ENCODE data around the gene LRRC52. TPM values are rescaled to one million over a fixed set of nuclear protein-coding genes. Genes with fewer than 3 reads are reported as not detected.

Gene LRRC52
- total RNA-seq, 4 donors from 2014 or later, result not detected

DNA sequence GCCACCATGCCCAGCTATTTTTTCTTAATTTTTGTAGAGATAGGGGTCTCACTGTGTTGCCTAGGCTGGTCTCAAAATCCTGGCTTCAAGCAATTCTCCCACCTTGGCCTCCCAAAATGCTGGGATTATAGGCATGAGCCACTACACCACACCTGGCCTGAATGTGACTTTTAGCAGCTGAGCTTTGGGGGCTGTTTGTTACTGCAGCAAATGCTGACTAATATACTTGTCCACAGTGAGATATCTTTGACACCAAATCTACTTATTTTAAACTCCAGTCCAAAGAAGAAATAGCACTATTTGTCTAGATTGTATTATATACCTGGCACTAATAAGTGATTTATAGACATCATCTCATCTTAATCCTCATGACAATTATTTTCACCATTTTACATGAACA lies 30.5 kb downstream of the LRRC52 start:
- intact Hi-C loops (cut with DNase I; ENCODE audit: low total_unique reads), result no loop called here
- no peak overlapping the region for H3K4me3 ChIP-seq (ENCODE audit: low read depth, poor library complexity, severe bottlenecking)
- TF ChIP-seq, protein P1, sequence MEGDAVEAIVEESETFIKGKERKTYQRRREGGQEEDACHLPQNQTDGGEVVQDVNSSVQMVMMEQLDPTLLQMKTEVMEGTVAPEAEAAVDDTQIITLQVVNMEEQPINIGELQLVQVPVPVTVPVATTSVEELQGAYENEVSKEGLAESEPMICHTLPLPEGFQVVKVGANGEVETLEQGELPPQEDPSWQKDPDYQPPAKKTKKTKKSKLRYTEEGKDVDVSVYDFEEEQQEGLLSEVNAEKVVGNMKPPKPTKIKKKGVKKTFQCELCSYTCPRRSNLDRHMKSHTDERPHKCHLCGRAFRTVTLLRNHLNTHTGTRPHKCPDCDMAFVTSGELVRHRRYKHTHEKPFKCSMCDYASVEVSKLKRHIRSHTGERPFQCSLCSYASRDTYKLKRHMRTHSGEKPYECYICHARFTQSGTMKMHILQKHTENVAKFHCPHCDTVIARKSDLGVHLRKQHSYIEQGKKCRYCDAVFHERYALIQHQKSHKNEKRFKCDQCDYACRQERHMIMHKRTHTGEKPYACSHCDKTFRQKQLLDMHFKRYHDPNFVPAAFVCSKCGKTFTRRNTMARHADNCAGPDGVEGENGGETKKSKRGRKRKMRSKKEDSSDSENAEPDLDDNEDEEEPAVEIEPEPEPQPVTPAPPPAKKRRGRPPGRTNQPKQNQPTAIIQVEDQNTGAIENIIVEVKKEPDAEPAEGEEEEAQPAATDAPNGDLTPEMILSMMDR (IDR thresholded peaks at IDR 0.05), result no peak
- no peak for TF ChIP-seq POLR2A (IDR thresholded peaks at IDR 0.05)
- DNase-seq (ENCODE audit: low spot score in 2 of 2), result no peak

DNA sequence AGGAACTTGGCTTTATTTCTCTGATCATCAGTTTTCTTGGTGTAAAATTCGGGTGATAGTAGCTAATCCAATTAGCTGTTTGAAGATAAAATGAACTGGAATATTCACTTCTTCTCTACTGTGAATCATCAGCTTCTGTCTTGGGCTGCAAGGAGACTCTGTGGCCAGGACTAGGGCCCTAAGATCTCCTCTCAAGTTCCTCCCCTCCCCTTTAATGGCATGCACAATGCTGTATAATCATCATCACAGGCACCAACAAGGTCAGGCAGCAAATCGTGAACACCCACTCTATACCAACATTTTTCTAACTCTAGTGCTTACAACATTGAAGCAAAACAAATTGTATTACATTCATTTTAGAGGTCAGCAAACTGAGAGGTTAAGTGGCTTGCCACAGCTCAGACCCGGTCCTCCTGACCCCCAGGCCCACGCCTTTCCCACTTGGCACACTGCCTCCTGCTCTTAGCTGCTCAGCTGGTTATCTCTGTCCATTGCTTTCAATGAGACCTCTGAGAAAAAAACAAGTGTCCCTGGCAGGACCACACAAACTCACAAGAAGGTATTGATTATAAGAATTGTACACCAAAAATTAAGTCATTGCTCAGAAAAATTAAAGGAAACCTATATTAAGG lies 31.8 kb downstream of the LRRC52 start:
- TF ChIP-seq, protein P1 (IDR thresholded peaks at IDR 0.05), result no peak
- no peak for TF ChIP-seq POLR2A (IDR thresholded peaks at IDR 0.05)
- WGBS, 2 donors, result 43 to 50% methylated on average over 4 of the region's 4 CpGs
- no peak overlapping the region for H3K4me3 ChIP-seq (ENCODE audit: low read depth, poor library complexity, severe bottlenecking)
- DNase-seq (ENCODE audit: low spot score in 2 of 2), result no peak
- intact Hi-C loops (cut with DNase I; ENCODE audit: low total_unique reads), result no loop called here

DNA sequence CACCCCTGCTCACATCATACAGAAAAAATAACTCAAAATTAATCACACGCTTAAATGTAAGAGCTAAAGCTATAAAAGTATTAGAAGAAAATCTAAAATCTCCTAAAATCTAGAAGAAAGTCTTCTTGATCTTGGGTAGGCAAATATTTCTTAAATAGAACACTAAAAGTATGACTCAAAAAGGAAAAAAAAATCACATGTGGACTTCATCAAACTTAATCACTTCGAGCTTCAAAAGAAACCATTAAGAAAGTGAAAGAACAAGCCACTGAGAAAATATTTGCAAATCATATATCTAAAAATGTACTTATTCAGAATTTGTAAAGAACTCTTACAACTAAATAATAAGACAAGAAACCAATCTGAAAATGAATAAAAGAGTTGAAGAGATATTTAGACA lies 32.7 kb downstream of the LRRC52 start:
- DNase-seq (ENCODE audit: low spot score in 2 of 2), result no peak
- no peak for TF ChIP-seq POLR2A (IDR thresholded peaks at IDR 0.05)
- intact Hi-C loops (cut with DNase I; ENCODE audit: low total_unique reads), result no loop called here
- H3K4me3 ChIP-seq (ENCODE audit: low read depth, poor library complexity, severe bottlenecking), result no peak overlapping the region
- WGBS, 2 donors, result 61 to 72% methylated on average over 2 of the region's 2 CpGs

DNA sequence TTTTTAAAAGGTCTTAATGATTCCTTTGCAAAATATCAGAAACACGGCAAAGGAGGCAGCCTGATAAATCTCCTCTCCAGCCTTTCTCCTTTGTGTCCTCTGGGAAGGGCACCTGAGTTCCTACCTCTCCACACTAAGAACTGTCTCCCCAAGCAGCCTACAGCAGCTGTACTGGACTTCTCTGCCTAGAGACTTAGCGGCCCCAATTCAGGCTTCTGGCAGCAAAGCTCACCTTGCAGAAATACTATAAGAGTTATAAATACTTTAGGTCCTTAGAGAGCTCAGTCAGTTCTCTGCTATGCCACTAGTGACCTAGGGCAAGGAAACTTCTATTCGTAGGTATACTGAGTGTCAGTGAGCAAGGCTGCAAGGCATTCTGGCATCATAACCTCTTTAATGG lies 33.9 kb downstream of the LRRC52 start:
- TF ChIP-seq, protein P1 (IDR thresholded peaks at IDR 0.05), result no peak
- TF ChIP-seq POLR2A (IDR thresholded peaks at IDR 0.05), result no peak
- no peak overlapping the region for H3K4me3 ChIP-seq (ENCODE audit: low read depth, poor library complexity, severe bottlenecking)
- WGBS, 2 donors, result 75 to 86% methylated on average over 3 of the region's 3 CpGs
- no peak for DNase-seq (ENCODE audit: low spot score in 2 of 2)
- intact Hi-C loops (cut with DNase I; ENCODE audit: low total_unique reads), result no loop called here

DNA sequence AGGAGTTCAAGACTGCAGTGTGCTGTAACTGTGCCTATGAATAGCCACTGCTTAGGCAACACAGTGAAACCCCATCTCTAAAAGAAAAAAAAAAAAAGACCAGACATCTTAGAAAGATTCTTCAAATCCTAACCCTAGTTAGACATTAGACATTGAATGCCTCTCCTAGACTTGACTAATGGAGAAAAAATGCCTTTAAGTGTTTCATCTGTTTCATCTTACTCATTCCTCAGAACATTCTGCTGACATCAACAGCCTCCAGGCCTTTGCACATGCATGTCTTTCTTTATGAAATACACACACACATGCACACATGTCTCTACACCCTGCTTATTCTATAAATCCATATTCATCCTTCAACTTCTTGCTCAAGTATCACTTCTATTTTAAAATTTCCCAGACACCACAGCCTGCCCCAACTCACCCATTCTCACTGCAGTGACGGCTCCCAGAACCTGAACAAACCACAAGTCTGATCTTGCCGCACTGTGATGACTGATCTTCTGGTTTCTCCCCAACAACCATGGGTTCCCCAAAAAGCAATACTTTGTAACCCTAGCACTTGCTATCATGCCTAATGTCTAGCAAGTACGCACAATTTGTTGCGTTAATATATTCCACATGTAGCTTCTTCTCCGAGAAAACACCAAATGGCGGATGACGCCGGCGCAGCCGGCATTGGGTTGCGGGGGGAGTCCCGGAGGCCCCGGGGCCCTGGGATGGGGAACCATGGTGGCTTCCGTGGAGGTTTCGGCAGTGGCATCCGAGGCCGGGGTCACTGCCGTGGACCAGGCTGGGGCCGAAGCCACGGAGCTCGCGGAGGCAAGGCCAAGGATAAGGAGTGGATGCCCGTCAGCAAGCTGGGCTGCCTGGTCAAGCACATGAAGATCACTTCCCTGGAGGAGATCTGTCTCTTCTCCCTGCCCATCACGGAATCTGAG lies 37.4 kb downstream of the LRRC52 start:
- TF ChIP-seq, protein P1 (IDR thresholded peaks at IDR 0.05), result no peak
- TF ChIP-seq POLR2A (IDR thresholded peaks at IDR 0.05), result no peak
- no peak overlapping the region for H3K4me3 ChIP-seq (ENCODE audit: low read depth, poor library complexity, severe bottlenecking)
- intact Hi-C loops (cut with DNase I; ENCODE audit: low total_unique reads), result loop anchor here (10.0 kb wide), 1 partner anchor 106 kb away; no protein-coding TSS in a partner anchor
- DNase-seq (ENCODE audit: low spot score in 2 of 2), result no peak
- 94 to 96% methylated on average over 24 of the region's 24 CpGs for WGBS, 2 donors

DNA sequence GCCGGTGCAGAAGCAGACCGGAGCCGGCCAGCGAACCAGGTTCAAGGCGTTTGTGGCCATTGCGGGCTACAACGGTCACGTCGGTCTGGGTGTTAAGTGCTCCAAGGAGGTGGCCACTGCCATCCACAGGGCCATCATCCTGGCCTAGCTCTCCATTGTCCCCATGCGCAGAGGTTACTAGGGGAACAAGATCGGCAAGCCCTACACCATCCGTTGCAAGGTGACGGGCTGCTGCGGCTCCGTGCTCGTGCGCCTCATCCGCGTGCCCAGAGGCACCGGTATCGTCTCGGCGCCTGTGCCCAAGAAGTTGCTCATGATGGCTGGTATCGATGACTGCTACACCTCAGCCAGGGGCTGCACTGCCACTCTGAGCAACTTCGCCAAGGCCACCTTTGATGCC lies 38.1 kb downstream of the LRRC52 start:
- intact Hi-C loops (cut with DNase I; ENCODE audit: low total_unique reads), result loop anchor here (10.0 kb wide), 1 partner anchor 107 kb away; no protein-coding TSS in a partner anchor
- WGBS, 2 donors, result 95 to 98% methylated on average over 25 of the region's 25 CpGs
- no peak overlapping the region for H3K4me3 ChIP-seq (ENCODE audit: low read depth, poor library complexity, severe bottlenecking)
- no peak for TF ChIP-seq POLR2A (IDR thresholded peaks at IDR 0.05)
- TF ChIP-seq, protein P1 (IDR thresholded peaks at IDR 0.05), result no peak
- DNase-seq (ENCODE audit: low spot score in 2 of 2), result no peak
